IPS-18a (cell line): ENCODE measurements around the gene ELOVL6.
A peak's percentile ranks its signal among the peaks of the same experiment; 100 is the strongest.

ENCODE experiments used
- H3K27ac ChIP-seq: one replicate; pipeline ENCODE4 v1.5.1; 2013; ENCODE audit warnings: low read length
- H3K27me3 ChIP-seq: one replicate; pipeline ENCODE4 v1.6.1; 2013; ENCODE audit warnings: mild to moderate bottlenecking, low read length; ENCODE audit not compliant: control insufficient read depth, insufficient read depth
- H3K36me3 ChIP-seq: one replicate; pipeline ENCODE4 v1.6.1; 2013; ENCODE audit warnings: low read depth, low read length; ENCODE audit not compliant: control insufficient read depth
- H3K4me1 ChIP-seq: one replicate; pipeline ENCODE4 v1.6.1; 2013; ENCODE audit warnings: low read depth, low read length; ENCODE audit not compliant: control insufficient read depth
- H3K4me3 ChIP-seq: one replicate; pipeline ENCODE4 v1.5.1; 2013; ENCODE audit warnings: low read length
- H3K9ac ChIP-seq: one replicate; pipeline ENCODE4 v1.6.1; 2013; ENCODE audit warnings: mild to moderate bottlenecking, low read length, moderate library complexity
- H3K9me3 ChIP-seq: one replicate; pipeline ENCODE4 v1.6.1; 2013; ENCODE audit warnings: low read depth, low read length; ENCODE audit not compliant: control insufficient read depth

The ELOVL6 gene

GRCh38 chr4:110216129-110216528 lies 17.7 kb upstream of the ELOVL6 start:
- Histone ChIP-seq H3K9me3 (peaks cover 2% of the 10 kb centered on the region), H3K27me3 (no peaks in the 10 kb centered on the region), H3K36me3 (no peaks in the 10 kb centered on the region)

GRCh38 chr4:110211770-110212061 lies 13.3 kb upstream of the ELOVL6 start:
- Histone ChIP-seq H3K4me3 (no peak overlapping the region), H3K27ac (no peak overlapping the region), H3K9ac (no peak overlapping the region)

More at GRCh38 chr4:110216129-110216528, 17.7 kb upstream of the ELOVL6 start:
- H3K9ac ChIP-seq, result no peak overlapping the region
- H3K27ac ChIP-seq, result no peak overlapping the region
- H3K4me1 ChIP-seq, result peaks cover 7% of the 10 kb centered on the region
- H3K4me3 ChIP-seq, result no peak overlapping the region

GRCh38 chr4:110211007-110211769 lies 12.8 kb upstream of the ELOVL6 start:
- no peaks in the 10 kb centered on the region for H3K9me3 ChIP-seq
- no peaks in the 10 kb centered on the region for H3K36me3 ChIP-seq
- H3K9ac ChIP-seq, result no peak overlapping the region
- no peak overlapping the region for H3K27ac ChIP-seq
- no peak overlapping the region for H3K4me3 ChIP-seq
- H3K27me3 ChIP-seq, result no peaks in the 10 kb centered on the region
- H3K4me1 ChIP-seq, result peaks cover 8% of the 10 kb centered on the region

More at GRCh38 chr4:110211770-110212061, 13.3 kb upstream of the ELOVL6 start:
- Histone ChIP-seq H3K4me1 (peaks cover 8% of the 10 kb centered on the region), H3K27me3 (no peaks in the 10 kb centered on the region), H3K9me3 (no peaks in the 10 kb centered on the region), H3K36me3 (no peaks in the 10 kb centered on the region)

- no peaks in the 10 kb centered on the region for H3K27me3 ChIP-seq
- H3K4me1 ChIP-seq, result peaks cover 8% of the 10 kb centered on the region
- H3K4me3 ChIP-seq, result no peak overlapping the region
- H3K36me3 ChIP-seq, result no peaks in the 10 kb centered on the region
- no peak overlapping the region for H3K27ac ChIP-seq
- H3K9ac ChIP-seq, result no peak overlapping the region
- no peaks in the 10 kb centered on the region for H3K9me3 ChIP-seq
These were observed 10.0 kb upstream of the ELOVL6 start for GRCh38 chr4:110208419-110208818.

- H3K36me3 ChIP-seq, result no peaks in the 10 kb centered on the region
- H3K9me3 ChIP-seq, result no peaks in the 10 kb centered on the region
- no peak overlapping the region for H3K9ac ChIP-seq
- H3K4me3 ChIP-seq, result no peak overlapping the region
- H3K4me1 ChIP-seq, result peaks cover 8% of the 10 kb centered on the region
- no peaks in the 10 kb centered on the region for H3K27me3 ChIP-seq
- H3K27ac ChIP-seq, result no peak overlapping the region
These were observed 8.8 kb upstream of the ELOVL6 start for GRCh38 chr4:110207233-110207632.

- Histone ChIP-seq H3K4me3 (no peak overlapping the region), H3K9ac (no peak overlapping the region), H3K4me1 (peaks cover 4% of the 10 kb centered on the region), H3K9me3 (no peaks in the 10 kb centered on the region), H3K27ac (no peak overlapping the region), H3K27me3 (no peaks in the 10 kb centered on the region), H3K36me3 (no peaks in the 10 kb centered on the region)
These were observed 3.6 kb upstream of the ELOVL6 start for GRCh38 chr4:110202024-110202423.

- no peaks in the 10 kb centered on the region for H3K36me3 ChIP-seq
- H3K27ac ChIP-seq, result no peak overlapping the region
- H3K4me1 ChIP-seq, result peaks cover 4% of the 10 kb centered on the region
- H3K9me3 ChIP-seq, result no peaks in the 10 kb centered on the region
- H3K9ac ChIP-seq, result no peak overlapping the region
- H3K4me3 ChIP-seq, result no peak overlapping the region
- no peaks in the 10 kb centered on the region for H3K27me3 ChIP-seq
These were observed 3.1 kb upstream of the ELOVL6 start for GRCh38 chr4:110201502-110201901.

- Histone ChIP-seq H3K9ac (no peak overlapping the region), H3K9me3 (no peaks in the 10 kb centered on the region), H3K27me3 (no peaks in the 10 kb centered on the region), H3K27ac (no peak overlapping the region), H3K4me3 (no peak overlapping the region), H3K36me3 (no peaks in the 10 kb centered on the region), H3K4me1 (peaks cover 7% of the 10 kb centered on the region)
These were observed 2.3 kb upstream of the ELOVL6 start for GRCh38 chr4:110200689-110201088.

- Histone ChIP-seq H3K36me3 (peaks cover 1% of the 10 kb centered on the region), H3K9me3 (no peaks in the 10 kb centered on the region), H3K4me3 (peak overlapping the region; percentile 93), H3K27me3 (no peaks in the 10 kb centered on the region), H3K27ac (peak overlapping the region; percentile 22), H3K9ac (peak overlapping the region; percentile 93), H3K4me1 (peaks cover 30% of the 10 kb centered on the region)
These were observed 373 bp downstream of the ELOVL6 start for GRCh38 chr4:110198049-110198434.

- peak overlapping the region; percentile 82 for H3K27ac ChIP-seq
- H3K27me3 ChIP-seq, result no peaks in the 10 kb centered on the region
- peak overlapping the region; percentile 93 for H3K9ac ChIP-seq
- no peaks in the 10 kb centered on the region for H3K9me3 ChIP-seq
- peak overlapping the region; percentile 93 for H3K4me3 ChIP-seq
- peaks cover 6% of the 10 kb centered on the region for H3K36me3 ChIP-seq
- H3K4me1 ChIP-seq, result peaks cover 35% of the 10 kb centered on the region
These were observed 829 bp downstream of the ELOVL6 start for GRCh38 chr4:110197529-110198042.

GRCh38 chr4:110196871-110197528 lies 1.4 kb downstream of the ELOVL6 start:
- Histone ChIP-seq H3K36me3 (peaks cover 7% of the 10 kb centered on the region), H3K4me3 (peak overlapping the region; percentile 93), H3K9me3 (no peaks in the 10 kb centered on the region), H3K27ac (peak overlapping the region; percentile 82), H3K4me1 (peaks cover 35% of the 10 kb centered on the region), H3K9ac (peak overlapping the region; percentile 93), H3K27me3 (no peaks in the 10 kb centered on the region)
